ENCODE data around the gene SHC3. TPM values are rescaled to one million over a fixed set of nuclear protein-coding genes. Genes with fewer than 3 reads are reported as not detected.

The SHC3 gene
- total RNA-seq, 4 donors from 2014 or later: 2.2 to 4.0 (median 3.1) TPM

DNA sequence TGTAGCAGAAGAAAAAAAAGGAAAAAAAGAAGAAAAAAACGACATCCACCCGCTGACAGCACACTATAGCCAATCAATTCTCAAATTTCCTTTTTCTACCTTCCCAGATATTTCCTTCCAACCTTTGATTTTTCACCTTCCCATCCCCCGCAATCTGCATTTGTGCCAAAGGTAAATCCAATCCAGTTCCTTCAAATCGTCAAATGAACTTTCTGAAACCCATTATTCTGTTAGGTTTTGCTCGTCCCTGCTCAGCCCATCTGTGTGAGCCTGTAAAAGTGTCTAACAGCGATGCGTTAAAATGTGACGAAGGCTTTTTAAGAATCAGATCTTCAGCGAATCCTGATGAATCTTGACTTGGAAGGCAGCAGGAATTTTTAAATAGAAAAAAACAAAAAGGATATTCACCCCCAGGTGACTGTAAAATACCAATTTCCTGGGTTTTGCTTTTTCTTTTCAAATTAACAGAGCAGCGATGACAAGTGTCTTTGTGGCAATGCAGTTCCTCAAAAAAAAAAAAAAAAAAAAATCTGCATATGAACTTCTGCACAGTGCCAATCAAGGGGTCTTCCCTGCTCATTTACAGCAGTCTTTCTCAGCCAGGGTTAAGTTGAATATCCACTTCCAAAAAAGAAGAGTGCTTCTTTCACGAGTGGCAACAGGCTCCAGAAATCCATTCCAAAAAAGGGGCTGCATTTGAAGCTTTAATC lies 367 bp upstream of the SHC3 start:
- Histone ChIP-seq H3K27ac (replicated peaks in 1 of 4) (peak overlapping the region in 2 of 4 donors; percentile 53 to 73), H3K36me3 (no peaks in the 10 kb centered on the region), H3K4me3 (peak overlapping the region; percentile 51 to 64 (median 53)), H3K9me3 (no peaks in the 10 kb centered on the region), H3K4me1 (peaks cover 25 to 48% (median 42%) of the 10 kb centered on the region in 4 donors), H3K27me3 (peaks cover 0 to 52% (median 23%) of the 10 kb centered on the region in 4 donors)
- intact Hi-C loops (cut with DNase I): loop anchor here (5.0 to 10.0 kb wide), 2 partner anchors 37 to 126 kb away; no protein-coding TSS in a partner anchor
- WGBS: 59% methylated on average over 11 of the region's 11 CpGs
- DNase-seq (ENCODE audit: extremely low spot score): peak; percentile 68
- TF ChIP-seq CTCF (IDR thresholded peaks at IDR 0.05) (no peak), EP300 (IDR thresholded peaks at IDR 0.05) (no peak)

DNA sequence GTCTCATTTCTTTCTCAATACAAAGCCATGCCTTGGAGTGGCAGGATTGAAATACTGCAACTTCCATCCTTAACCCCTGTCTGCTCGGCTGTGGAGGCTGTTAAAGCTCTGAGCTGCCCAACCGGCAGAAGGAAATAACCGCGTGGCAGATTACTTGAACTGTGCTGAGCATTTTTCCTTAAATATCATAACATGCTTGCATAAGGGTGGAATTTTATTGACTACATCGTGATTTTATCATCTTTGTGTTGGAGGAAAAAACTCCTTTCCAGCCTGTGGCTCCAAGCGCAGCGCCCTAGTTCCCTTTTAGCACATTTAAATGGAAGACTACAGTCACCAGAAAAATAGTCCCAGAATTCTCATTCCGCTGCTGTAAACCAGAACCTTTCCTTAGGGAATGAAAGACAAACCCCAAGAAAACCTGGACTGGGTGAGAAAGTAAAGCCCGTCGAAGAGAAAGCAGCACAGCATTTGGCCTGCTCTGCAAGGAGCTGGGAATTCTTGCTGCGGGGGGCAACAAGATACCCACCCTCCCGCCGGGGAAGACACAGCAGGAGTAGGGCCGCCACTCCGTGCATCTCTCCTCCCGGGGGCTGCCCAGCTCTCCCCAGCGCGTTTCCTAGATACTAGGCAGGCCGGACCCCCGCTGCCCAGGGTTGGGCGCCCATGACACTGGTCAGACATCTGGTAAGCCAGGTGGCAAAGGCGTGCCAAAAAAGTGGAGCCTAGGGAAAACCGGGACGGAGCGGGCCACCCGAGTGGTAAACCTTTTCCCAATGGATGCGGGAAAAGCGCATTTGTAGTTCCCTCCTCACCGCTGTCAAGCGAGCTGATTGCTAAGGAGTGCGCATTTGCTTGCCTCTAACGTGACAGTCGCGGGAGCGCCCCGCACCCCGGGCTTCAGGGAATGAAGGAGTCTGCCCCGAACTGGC lies 1.3 kb downstream of the SHC3 start:
- H3K36me3 ChIP-seq: no peaks in the 10 kb centered on the region
- H3K9me3 ChIP-seq: no peaks in the 10 kb centered on the region
- H3K4me1 ChIP-seq: peaks cover 25 to 48% (median 42%) of the 10 kb centered on the region in 4 donors
- H3K27me3 ChIP-seq: peaks cover 0 to 59% (median 23%) of the 10 kb centered on the region in 4 donors
- peak overlapping the region in 3 of 4 donors; percentile 28 to 50 (median 43) for H3K27ac ChIP-seq (replicated peaks in 1 of 4)
- TF ChIP-seq CTCF (IDR thresholded peaks at IDR 0.05) (no peak), POLR2A (IDR thresholded peaks at IDR 0.05; ENCODE audit: low read depth) (no peak), POLR2AphosphoS5 (IDR thresholded peaks at IDR 0.05) (no peak), EP300 (IDR thresholded peaks at IDR 0.05) (no peak)
- peak overlapping the region; percentile 51 to 64 (median 53) for H3K4me3 ChIP-seq
- DNase-seq (ENCODE audit: extremely low spot score): peak; percentile 81
- 22% methylated on average over 21 of the region's 38 CpGs for WGBS
- intact Hi-C loops (cut with DNase I): loop anchor here (5.0 to 10.0 kb wide), 2 partner anchors 35 to 128 kb away; no protein-coding TSS in a partner anchor

DNA sequence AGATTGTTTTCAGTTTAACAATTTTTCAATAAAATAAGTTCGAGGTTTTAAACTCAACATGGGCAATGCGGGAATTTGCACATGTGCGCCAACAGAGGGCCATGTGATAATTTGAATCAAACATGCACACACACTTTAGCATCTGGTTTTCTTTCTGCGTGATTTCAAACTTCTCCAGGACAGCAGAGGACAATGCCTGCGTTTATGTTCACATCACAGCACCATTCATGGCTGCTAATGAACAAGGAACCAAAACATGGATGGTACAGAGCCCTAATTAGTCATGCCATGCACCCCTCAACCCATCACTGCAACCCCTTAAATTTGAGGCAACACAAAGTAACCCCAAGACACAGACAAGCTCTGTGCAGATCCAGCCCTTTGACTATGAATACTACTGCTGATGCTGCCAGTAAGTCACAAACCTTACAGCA lies 2.8 kb downstream of the SHC3 start:
- 84% methylated on average over 5 of the region's 5 CpGs for WGBS
- peaks cover 0 to 59% (median 23%) of the 10 kb centered on the region in 4 donors for H3K27me3 ChIP-seq
- no peaks in the 10 kb centered on the region for H3K36me3 ChIP-seq
- no peak overlapping the region for H3K27ac ChIP-seq (replicated peaks in 1 of 4)
- intact Hi-C loops (cut with DNase I): loop anchor here (5.0 to 10.0 kb wide), 2 partner anchors 34 to 129 kb away; no protein-coding TSS in a partner anchor
- DNase-seq (ENCODE audit: extremely low spot score): no peak
- TF ChIP-seq CTCF (IDR thresholded peaks at IDR 0.05) (no peak), EP300 (IDR thresholded peaks at IDR 0.05) (no peak), POLR2AphosphoS5 (IDR thresholded peaks at IDR 0.05) (no peak), POLR2A (IDR thresholded peaks at IDR 0.05; ENCODE audit: low read depth) (no peak)
- H3K4me1 ChIP-seq: peaks cover 25 to 46% (median 43%) of the 10 kb centered on the region in 4 donors
- H3K4me3 ChIP-seq: peak overlapping the region in 1 of 4 donors; percentile 6
- H3K9me3 ChIP-seq: no peaks in the 10 kb centered on the region

DNA sequence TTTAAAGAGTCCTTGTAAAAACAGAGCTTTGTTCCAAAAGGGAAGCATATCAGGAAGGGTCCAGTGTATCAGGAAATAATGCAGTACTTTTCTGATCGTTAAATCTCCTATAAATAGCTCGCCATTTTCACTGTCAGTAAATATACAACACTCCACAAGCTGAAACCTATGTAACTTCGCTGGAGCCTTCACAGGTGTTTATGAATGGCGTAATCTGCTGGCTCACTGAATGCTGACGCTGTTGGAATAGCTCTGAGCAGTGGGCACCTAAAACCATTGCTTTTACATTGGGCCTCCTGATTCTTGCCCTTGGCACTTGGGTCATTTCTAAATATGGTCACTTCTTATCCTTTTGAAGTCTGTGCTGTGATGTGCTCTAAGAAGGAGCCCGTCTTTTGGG lies 4.3 kb downstream of the SHC3 start:
- intact Hi-C loops (cut with DNase I): loop anchor here (10.0 kb wide), 1 partner anchor 131 kb away; no protein-coding TSS in a partner anchor
- peaks cover 20 to 34% (median 28%) of the 10 kb centered on the region in 4 donors for H3K4me1 ChIP-seq
- 84% methylated on average over 6 of the region's 6 CpGs for WGBS
- H3K27me3 ChIP-seq: peaks cover 0 to 59% (median 23%) of the 10 kb centered on the region in 4 donors
- no peaks in the 10 kb centered on the region for H3K36me3 ChIP-seq
- DNase-seq (ENCODE audit: extremely low spot score): no peak
- H3K9me3 ChIP-seq: no peaks in the 10 kb centered on the region
- H3K27ac ChIP-seq (replicated peaks in 1 of 4): no peak overlapping the region
- TF ChIP-seq CTCF (IDR thresholded peaks at IDR 0.05) (no peak), POLR2AphosphoS5 (IDR thresholded peaks at IDR 0.05) (no peak), EP300 (IDR thresholded peaks at IDR 0.05) (no peak), POLR2A (IDR thresholded peaks at IDR 0.05; ENCODE audit: low read depth) (no peak)
- no peak overlapping the region for H3K4me3 ChIP-seq
